ENCODE data around the gene HEATR5A.

DNA sequence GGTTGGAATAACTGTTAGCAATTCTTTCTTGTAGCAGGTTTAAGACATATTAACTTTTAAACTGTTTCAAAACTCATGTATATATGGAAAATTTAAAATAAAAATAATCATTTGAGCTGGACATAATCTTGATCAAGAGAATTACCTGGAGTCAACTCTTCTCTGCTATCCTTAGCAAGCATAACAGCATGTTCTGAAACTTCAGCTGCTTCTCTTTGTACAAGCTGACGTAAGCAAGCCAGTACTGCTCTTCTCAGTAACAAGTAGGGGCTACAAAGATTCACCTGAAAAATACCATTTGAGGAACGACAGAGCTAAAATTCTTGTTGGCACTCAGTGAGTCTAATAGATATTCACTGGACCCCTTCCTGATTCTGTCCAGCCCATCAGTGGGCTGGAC, 83.0 kb downstream of the HEATR5A start:
- TF ChIP-seq, protein P1, sequence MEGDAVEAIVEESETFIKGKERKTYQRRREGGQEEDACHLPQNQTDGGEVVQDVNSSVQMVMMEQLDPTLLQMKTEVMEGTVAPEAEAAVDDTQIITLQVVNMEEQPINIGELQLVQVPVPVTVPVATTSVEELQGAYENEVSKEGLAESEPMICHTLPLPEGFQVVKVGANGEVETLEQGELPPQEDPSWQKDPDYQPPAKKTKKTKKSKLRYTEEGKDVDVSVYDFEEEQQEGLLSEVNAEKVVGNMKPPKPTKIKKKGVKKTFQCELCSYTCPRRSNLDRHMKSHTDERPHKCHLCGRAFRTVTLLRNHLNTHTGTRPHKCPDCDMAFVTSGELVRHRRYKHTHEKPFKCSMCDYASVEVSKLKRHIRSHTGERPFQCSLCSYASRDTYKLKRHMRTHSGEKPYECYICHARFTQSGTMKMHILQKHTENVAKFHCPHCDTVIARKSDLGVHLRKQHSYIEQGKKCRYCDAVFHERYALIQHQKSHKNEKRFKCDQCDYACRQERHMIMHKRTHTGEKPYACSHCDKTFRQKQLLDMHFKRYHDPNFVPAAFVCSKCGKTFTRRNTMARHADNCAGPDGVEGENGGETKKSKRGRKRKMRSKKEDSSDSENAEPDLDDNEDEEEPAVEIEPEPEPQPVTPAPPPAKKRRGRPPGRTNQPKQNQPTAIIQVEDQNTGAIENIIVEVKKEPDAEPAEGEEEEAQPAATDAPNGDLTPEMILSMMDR (conservative IDR thresholded peaks at IDR 0.05; ENCODE audit: low read depth, low read length), result no peak
- TF ChIP-seq EZH2phosphoT487 (IDR thresholded peaks at IDR 0.05; ENCODE audit: borderline replicate concordance, low read length), result no peak

Measured in PC-3 (cell line).